ENCODE data around the gene CXorf58. TPM values are rescaled to one million over a fixed set of nuclear protein-coding genes. Genes with fewer than 3 reads are reported as not detected.
A peak's percentile ranks its signal among the peaks of the same experiment; 100 is the strongest.

The CXorf58 gene
- total and polyA plus RNA-seq, 2 donors (not counting 1 experiment from before 2014, with no cell fraction given): not detected

- Histone ChIP-seq H3K4me3 (replicated peaks in 1 of 4; ENCODE audit: control extremely low read depth in 1 of 4, insufficient read depth in 1 of 4, low read depth in 3 of 4, low read length in 4 of 4) (no peak overlapping the region), H3K27me3 (ENCODE audit: control insufficient read depth, insufficient read depth, low read length) (no peaks in the 10 kb centered on the region), H3K4me2 (ENCODE audit: extremely low read depth, insufficient read depth, low read length) (no peak overlapping the region), H3K9me3 (ENCODE audit: control insufficient read depth, insufficient read depth, low read depth, low read length) (no peaks in the 10 kb centered on the region), H2AFZ (ENCODE audit: low read length) (no peak overlapping the region), H3K79me2 (ENCODE audit: control insufficient read depth, insufficient read depth, low read length) (no peaks in the 10 kb centered on the region), H3K36me3 (ENCODE audit: control insufficient read depth, insufficient read depth, low read length) (no peaks in the 10 kb centered on the region), H3K9ac (ENCODE audit: insufficient read depth, low read length) (no peak overlapping the region), H3K27ac (ENCODE audit: insufficient read depth, low read length) (no peak overlapping the region), H3K4me1 (ENCODE audit: control insufficient read depth, extremely low read depth, insufficient read depth, low read length) (no peaks in the 10 kb centered on the region), H4K20me1 (ENCODE audit: control insufficient read depth, extremely low read depth, insufficient read depth, low read length) (no peaks in the 10 kb centered on the region)
- TF ChIP-seq EZH2 (IDR thresholded peaks at IDR 0.05; ENCODE audit: low read length, missing control alignments) (no peak), CTCF (conservative IDR thresholded peaks at IDR 0.05 in 1 of 2, IDR thresholded peaks at IDR 0.05 in 1 of 2; ENCODE audit: low read depth in 1 of 2, low read length in 2 of 2) (no peak)
- DNase-seq (ENCODE audit: low read depth in 2 of 2): peak in 1 of 2 donors; percentile 17
Observed at GRCh38 chrX:23980011-23980441, 72.2 kb downstream of the CXorf58 start.

DNA sequence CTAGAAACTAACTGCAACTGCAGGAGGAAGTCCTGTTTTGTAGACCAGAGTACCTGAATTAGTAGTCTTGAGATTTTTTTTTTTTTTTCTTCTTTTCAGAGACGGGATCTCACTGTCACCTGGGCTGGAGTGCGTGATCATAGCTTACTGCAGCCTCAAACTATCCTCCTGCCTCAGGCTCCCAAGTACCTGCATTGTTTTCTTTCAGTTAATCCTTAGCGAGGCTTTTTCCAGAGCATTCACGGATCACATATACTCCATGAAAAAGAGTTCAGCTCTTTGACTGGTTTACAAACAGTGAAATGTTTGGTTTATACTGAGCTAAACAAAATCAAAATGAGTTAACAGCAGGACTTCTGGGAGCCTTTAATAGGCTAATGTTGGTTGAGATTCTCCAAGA, 73.4 kb downstream of the CXorf58 start:
- no peaks in the 10 kb centered on the region for H3K79me2 ChIP-seq (ENCODE audit: control insufficient read depth, insufficient read depth, low read length)
- H3K9ac ChIP-seq (ENCODE audit: insufficient read depth, low read length): no peak overlapping the region
- H3K9me3 ChIP-seq (ENCODE audit: control insufficient read depth, insufficient read depth, low read depth, low read length): no peaks in the 10 kb centered on the region
- no peak overlapping the region for H3K4me2 ChIP-seq (ENCODE audit: extremely low read depth, insufficient read depth, low read length)
- DNase-seq (ENCODE audit: low read depth in 2 of 2): no peak
- no peaks in the 10 kb centered on the region for H4K20me1 ChIP-seq (ENCODE audit: control insufficient read depth, extremely low read depth, insufficient read depth, low read length)
- H3K4me3 ChIP-seq (replicated peaks in 1 of 4; ENCODE audit: control extremely low read depth in 1 of 4, insufficient read depth in 1 of 4, low read depth in 3 of 4, low read length in 4 of 4): no peak overlapping the region
- no peaks in the 10 kb centered on the region for H3K36me3 ChIP-seq (ENCODE audit: control insufficient read depth, insufficient read depth, low read length)
- no peaks in the 10 kb centered on the region for H3K4me1 ChIP-seq (ENCODE audit: control insufficient read depth, extremely low read depth, insufficient read depth, low read length)
- no peak overlapping the region for H3K27ac ChIP-seq (ENCODE audit: insufficient read depth, low read length)
- TF ChIP-seq EZH2 (IDR thresholded peaks at IDR 0.05; ENCODE audit: low read length, missing control alignments) (no peak), CTCF (conservative IDR thresholded peaks at IDR 0.05 in 1 of 2, IDR thresholded peaks at IDR 0.05 in 1 of 2; ENCODE audit: low read depth in 1 of 2, low read length in 2 of 2) (no peak)
- no peak overlapping the region for H2AFZ ChIP-seq (ENCODE audit: low read length)
- no peaks in the 10 kb centered on the region for H3K27me3 ChIP-seq (ENCODE audit: control insufficient read depth, insufficient read depth, low read length)

GRCh38 chrX:23981711-23982110, 73.9 kb downstream of the CXorf58 start:
- DNase-seq (ENCODE audit: low read depth in 2 of 2): no peak
- Histone ChIP-seq H3K4me3 (replicated peaks in 1 of 4; ENCODE audit: control extremely low read depth in 1 of 4, insufficient read depth in 1 of 4, low read depth in 3 of 4, low read length in 4 of 4) (no peak overlapping the region), H3K4me1 (ENCODE audit: control insufficient read depth, extremely low read depth, insufficient read depth, low read length) (no peaks in the 10 kb centered on the region), H3K9ac (ENCODE audit: insufficient read depth, low read length) (no peak overlapping the region), H3K27me3 (ENCODE audit: control insufficient read depth, insufficient read depth, low read length) (no peaks in the 10 kb centered on the region), H3K9me3 (ENCODE audit: control insufficient read depth, insufficient read depth, low read depth, low read length) (no peaks in the 10 kb centered on the region), H2AFZ (ENCODE audit: low read length) (no peak overlapping the region), H4K20me1 (ENCODE audit: control insufficient read depth, extremely low read depth, insufficient read depth, low read length) (no peaks in the 10 kb centered on the region), H3K79me2 (ENCODE audit: control insufficient read depth, insufficient read depth, low read length) (no peaks in the 10 kb centered on the region), H3K36me3 (ENCODE audit: control insufficient read depth, insufficient read depth, low read length) (no peaks in the 10 kb centered on the region), H3K27ac (ENCODE audit: insufficient read depth, low read length) (no peak overlapping the region), H3K4me2 (ENCODE audit: extremely low read depth, insufficient read depth, low read length) (no peak overlapping the region)
- TF ChIP-seq EZH2 (IDR thresholded peaks at IDR 0.05; ENCODE audit: low read length, missing control alignments) (no peak), CTCF (conservative IDR thresholded peaks at IDR 0.05 in 1 of 2, IDR thresholded peaks at IDR 0.05 in 1 of 2; ENCODE audit: low read depth in 1 of 2, low read length in 2 of 2) (no peak)

Measured in fibroblast of lung (primary cell).